ENCODE measurements around the gene PTGDS. TPM values are rescaled to one million over a fixed set of nuclear protein-coding genes. Genes with fewer than 3 reads are reported as not detected.
A peak's percentile ranks its signal among the peaks of the same experiment; 100 is the strongest.

PTGDS gene
- 172 TPM for polyA plus RNA-seq (2013, experiment 1 of 2)
- polyA plus RNA-seq (2013, experiment 2 of 2) = 175 TPM

DNA sequence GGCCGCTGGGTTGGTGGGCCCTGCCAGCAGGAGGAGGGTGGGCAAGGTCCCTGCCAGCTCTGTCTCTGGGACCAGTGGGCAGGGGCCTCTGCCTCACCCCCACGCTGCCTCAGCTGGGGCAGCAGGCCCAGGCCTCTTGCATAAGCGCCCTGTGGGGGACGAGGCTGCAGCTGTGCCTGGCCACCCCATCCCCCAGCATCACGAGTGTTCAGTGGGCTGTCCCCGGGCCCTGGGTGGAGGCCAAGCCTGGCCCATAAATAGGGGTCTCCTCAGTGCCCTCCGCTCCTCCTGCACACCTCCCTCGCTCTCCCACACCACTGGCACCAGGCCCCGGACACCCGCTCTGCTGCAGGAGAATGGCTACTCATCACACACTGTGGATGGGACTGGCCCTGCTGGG, at the start of gene PTGDS:
Gene PTGDS (plus strand): TSS at position 282 of the 400 bp plus-strand sequence. CDS start 75 bp downstream, at position 357.
- peaks cover 0 to 23% of the 10 kb centered on the region in 2 experiments for H3K27me3 ChIP-seq (ENCODE audit: control insufficient read depth in 1 of 2, insufficient read depth in 1 of 2, low read length in 2 of 2)
- no peaks in the 10 kb centered on the region for H3K9me3 ChIP-seq (ENCODE audit: control insufficient read depth, low read length)
- H3K27ac ChIP-seq (ENCODE audit: low read length, poor library complexity, severe bottlenecking) = no peak within 1 kb of the TSS
- no peak within 1 kb of the TSS for H2BK120ac ChIP-seq (ENCODE audit: low read depth, low read length)
- peak within 1 kb of the TSS in 1 of 2 experiments; percentile 23 for H2BK12ac ChIP-seq (ENCODE audit: low read length in 2 of 2)
- peak within 1 kb of the TSS in 1 of 2 experiments; percentile 1 for H3K23ac ChIP-seq (ENCODE audit: low read length in 2 of 2)
- peak within 1 kb of the TSS; percentile 88 for H4K8ac ChIP-seq (ENCODE audit: low read length)
- H2AK5ac ChIP-seq (ENCODE audit: low read length, severe bottlenecking) = peak within 1 kb of the TSS; percentile 47
- peaks cover 33% of the 10 kb centered on the region for H3K4me1 ChIP-seq (ENCODE audit: control insufficient read depth, insufficient read depth, low read depth, low read length)
- peak within 1 kb of the TSS; percentile 42 to 82 for H3K4ac ChIP-seq (ENCODE audit: low read depth in 1 of 2, low read length in 2 of 2)
- H2AFZ ChIP-seq (ENCODE audit: low read depth, low read length) = peak within 1 kb of the TSS; percentile 1
- peak within 1 kb of the TSS; percentile 59 for H3K4me2 ChIP-seq (ENCODE audit: low read length, poor library complexity, severe bottlenecking)
- H3K36me3 ChIP-seq (ENCODE audit: control insufficient read depth in 1 of 2, insufficient read depth in 2 of 2, low read depth in 1 of 2, low read length in 2 of 2) = peaks cover 0 to 4% of the 10 kb centered on the region in 2 experiments
- H3K4me3 ChIP-seq (ENCODE audit: insufficient read depth in 1 of 2, low read depth in 1 of 2, low read length in 2 of 2) = peak within 1 kb of the TSS; percentile 67 to 68
- H2BK15ac ChIP-seq (ENCODE audit: low read depth, poor library complexity, severe bottlenecking) = peak within 1 kb of the TSS; percentile 33
- H3K9ac ChIP-seq (ENCODE audit: low read length) = peak within 1 kb of the TSS; percentile 26
- peak; percentile 54 for DNase-seq
- no peaks in the 10 kb centered on the region for H3K79me1 ChIP-seq (replicated peaks; ENCODE audit: low read length, poor library complexity, severe bottlenecking)
- H3K14ac ChIP-seq (ENCODE audit: low read length in 2 of 2) = peak within 1 kb of the TSS in 1 of 2 experiments; percentile 72
- WGBS = 86% methylated on average over 10 of the region's 10 CpGs
- H3K18ac ChIP-seq (ENCODE audit: low read depth in 1 of 2, low read length in 2 of 2) = peak within 1 kb of the TSS; percentile 42 to 75
- H4K91ac ChIP-seq (ENCODE audit: low read length) = peak within 1 kb of the TSS; percentile 81
- H2BK5ac ChIP-seq (ENCODE audit: low read depth, low read length, poor library complexity, severe bottlenecking) = peak within 1 kb of the TSS; percentile 1

DNA sequence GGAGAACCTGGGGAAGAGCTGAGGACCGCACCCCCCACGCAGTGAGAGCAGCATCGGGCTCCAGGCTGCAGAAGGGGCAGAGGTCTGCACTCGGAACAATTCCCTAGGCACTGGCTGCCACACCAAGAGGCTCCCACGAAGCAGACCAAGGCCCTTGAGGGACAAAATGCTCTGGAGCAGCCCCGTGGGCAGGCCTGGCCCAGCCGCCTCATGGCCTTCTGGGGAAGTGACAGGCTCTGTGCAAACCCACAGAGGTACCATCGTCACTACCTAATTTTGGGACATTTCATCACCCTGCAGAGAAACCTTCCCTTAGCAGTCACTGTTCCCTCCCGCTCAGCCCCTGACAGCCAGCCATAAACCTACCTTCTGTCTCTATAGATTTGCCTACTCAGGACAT, 48.7 kb upstream of the PTGDS start:
- no peak overlapping the region for H4K8ac ChIP-seq (ENCODE audit: low read length)
- peaks cover 23 to 41% of the 10 kb centered on the region in 2 experiments for H3K36me3 ChIP-seq (ENCODE audit: control insufficient read depth in 1 of 2, insufficient read depth in 2 of 2, low read depth in 1 of 2, low read length in 2 of 2)
- DNase-seq = no peak
- H3K14ac ChIP-seq (ENCODE audit: low read length in 2 of 2) = no peak overlapping the region
- no peak overlapping the region for H2BK5ac ChIP-seq (ENCODE audit: low read depth, low read length, poor library complexity, severe bottlenecking)
- H2BK120ac ChIP-seq (ENCODE audit: low read depth, low read length) = no peak overlapping the region
- WGBS = 95% methylated on average over 9 of the region's 9 CpGs
- no peaks in the 10 kb centered on the region for H3K27me3 ChIP-seq (ENCODE audit: control insufficient read depth in 1 of 2, insufficient read depth in 1 of 2, low read length in 2 of 2)
- no peak overlapping the region for H3K23ac ChIP-seq (ENCODE audit: low read length in 2 of 2)
- H3K4me3 ChIP-seq (ENCODE audit: insufficient read depth in 1 of 2, low read depth in 1 of 2, low read length in 2 of 2) = no peak overlapping the region
- no peak overlapping the region for H3K9ac ChIP-seq (ENCODE audit: low read length)
- H3K27ac ChIP-seq (ENCODE audit: low read length, poor library complexity, severe bottlenecking) = no peak overlapping the region
- peaks cover 12% of the 10 kb centered on the region for H3K79me1 ChIP-seq (replicated peaks; ENCODE audit: low read length, poor library complexity, severe bottlenecking)
- no peak overlapping the region for H2AFZ ChIP-seq (ENCODE audit: low read depth, low read length)
- H3K4me1 ChIP-seq (ENCODE audit: control insufficient read depth, insufficient read depth, low read depth, low read length) = peaks cover 5% of the 10 kb centered on the region
- no peak overlapping the region for H3K4ac ChIP-seq (ENCODE audit: low read depth in 1 of 2, low read length in 2 of 2)
- H3K9me3 ChIP-seq (ENCODE audit: control insufficient read depth, low read length) = no peaks in the 10 kb centered on the region
- H2BK15ac ChIP-seq (ENCODE audit: low read depth, poor library complexity, severe bottlenecking) = no peak overlapping the region
- no peak overlapping the region for H2AK5ac ChIP-seq (ENCODE audit: low read length, severe bottlenecking)
- no peak overlapping the region for H2BK12ac ChIP-seq (ENCODE audit: low read length in 2 of 2)
- no peak overlapping the region for H4K91ac ChIP-seq (ENCODE audit: low read length)
- no peak overlapping the region for H3K18ac ChIP-seq (ENCODE audit: low read depth in 1 of 2, low read length in 2 of 2)
- H3K4me2 ChIP-seq (ENCODE audit: low read length, poor library complexity, severe bottlenecking) = no peak overlapping the region

DNA sequence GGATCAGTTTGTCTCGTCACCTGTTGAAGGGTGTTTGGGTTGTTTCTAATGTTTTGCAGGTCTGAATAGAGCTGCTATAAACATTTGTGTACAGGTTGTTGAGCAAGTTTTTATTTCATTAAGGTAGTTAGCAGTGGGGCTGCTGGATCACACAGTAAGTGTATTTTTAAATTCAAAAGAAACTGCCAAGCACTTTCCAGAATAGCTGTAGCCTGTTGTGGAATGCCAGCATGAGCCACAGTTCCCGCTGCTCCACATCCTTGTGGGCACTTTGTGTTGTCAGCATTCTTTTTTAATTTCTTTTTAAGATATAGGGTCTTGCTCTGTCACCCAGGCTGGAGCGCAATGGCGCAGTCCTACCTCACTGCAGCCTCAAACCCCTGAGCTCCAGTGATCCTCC, 47.3 kb upstream of the PTGDS start:
- H3K18ac ChIP-seq (ENCODE audit: low read depth in 1 of 2, low read length in 2 of 2) = no peak overlapping the region
- H2AFZ ChIP-seq (ENCODE audit: low read depth, low read length) = no peak overlapping the region
- no peak overlapping the region for H2BK5ac ChIP-seq (ENCODE audit: low read depth, low read length, poor library complexity, severe bottlenecking)
- no peak overlapping the region for H2BK12ac ChIP-seq (ENCODE audit: low read length in 2 of 2)
- H4K91ac ChIP-seq (ENCODE audit: low read length) = no peak overlapping the region
- H3K9ac ChIP-seq (ENCODE audit: low read length) = no peak overlapping the region
- no peak overlapping the region for H3K23ac ChIP-seq (ENCODE audit: low read length in 2 of 2)
- H3K9me3 ChIP-seq (ENCODE audit: control insufficient read depth, low read length) = no peaks in the 10 kb centered on the region
- H3K4me1 ChIP-seq (ENCODE audit: control insufficient read depth, insufficient read depth, low read depth, low read length) = peaks cover 3% of the 10 kb centered on the region
- 96% methylated on average over 4 of the region's 4 CpGs for WGBS
- no peak overlapping the region for H3K4ac ChIP-seq (ENCODE audit: low read depth in 1 of 2, low read length in 2 of 2)
- no peak overlapping the region for H2BK120ac ChIP-seq (ENCODE audit: low read depth, low read length)
- no peak overlapping the region for H3K4me2 ChIP-seq (ENCODE audit: low read length, poor library complexity, severe bottlenecking)
- no peaks in the 10 kb centered on the region for H3K27me3 ChIP-seq (ENCODE audit: control insufficient read depth in 1 of 2, insufficient read depth in 1 of 2, low read length in 2 of 2)
- no peak overlapping the region for H2BK15ac ChIP-seq (ENCODE audit: low read depth, poor library complexity, severe bottlenecking)
- peaks cover 18 to 35% of the 10 kb centered on the region in 2 experiments for H3K36me3 ChIP-seq (ENCODE audit: control insufficient read depth in 1 of 2, insufficient read depth in 2 of 2, low read depth in 1 of 2, low read length in 2 of 2)
- H3K79me1 ChIP-seq (replicated peaks; ENCODE audit: low read length, poor library complexity, severe bottlenecking) = peaks cover 13% of the 10 kb centered on the region
- H3K4me3 ChIP-seq (ENCODE audit: insufficient read depth in 1 of 2, low read depth in 1 of 2, low read length in 2 of 2) = no peak overlapping the region
- no peak overlapping the region for H3K27ac ChIP-seq (ENCODE audit: low read length, poor library complexity, severe bottlenecking)
- DNase-seq = no peak
- no peak overlapping the region for H3K14ac ChIP-seq (ENCODE audit: low read length in 2 of 2)
- H4K8ac ChIP-seq (ENCODE audit: low read length) = no peak overlapping the region
- no peak overlapping the region for H2AK5ac ChIP-seq (ENCODE audit: low read length, severe bottlenecking)

DNA sequence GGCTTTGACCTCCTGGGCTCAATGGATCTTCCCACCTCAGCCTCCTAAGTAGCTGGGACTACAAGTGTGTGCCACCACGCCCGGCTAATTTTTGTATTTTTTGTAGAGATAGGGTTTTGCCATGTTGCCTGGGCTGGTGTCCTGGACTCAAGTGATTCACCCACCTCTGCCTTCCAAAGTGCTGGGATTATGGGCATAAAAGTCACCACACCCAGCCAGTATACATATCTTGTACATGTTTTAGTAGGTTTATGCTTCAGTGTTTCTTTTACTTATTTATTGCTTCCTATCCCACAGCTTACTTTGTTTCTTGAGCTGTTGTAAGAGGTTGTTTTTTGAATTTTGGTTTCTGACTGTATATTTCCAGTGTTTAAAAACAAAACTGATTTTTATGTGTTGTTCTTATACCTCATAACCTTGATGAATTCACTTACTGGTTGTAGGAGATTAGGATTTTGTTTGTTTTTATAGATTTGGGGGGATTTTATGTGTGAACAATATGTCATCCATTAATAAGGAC, 45.6 kb upstream of the PTGDS start:
- Histone ChIP-seq H3K79me1 (replicated peaks; ENCODE audit: low read length, poor library complexity, severe bottlenecking) (peaks cover 11% of the 10 kb centered on the region), H4K8ac (ENCODE audit: low read length) (no peak overlapping the region), H2BK120ac (ENCODE audit: low read depth, low read length) (no peak overlapping the region), H3K4me1 (ENCODE audit: control insufficient read depth, insufficient read depth, low read depth, low read length) (peaks cover 3% of the 10 kb centered on the region), H3K4ac (ENCODE audit: low read depth in 1 of 2, low read length in 2 of 2) (no peak overlapping the region), H3K9me3 (ENCODE audit: control insufficient read depth, low read length) (no peaks in the 10 kb centered on the region), H3K9ac (ENCODE audit: low read length) (peak overlapping the region; percentile 11), H3K36me3 (ENCODE audit: control insufficient read depth in 1 of 2, insufficient read depth in 2 of 2, low read depth in 1 of 2, low read length in 2 of 2) (peaks cover 4 to 19% of the 10 kb centered on the region in 2 experiments), H2BK5ac (ENCODE audit: low read depth, low read length, poor library complexity, severe bottlenecking) (no peak overlapping the region), H3K14ac (ENCODE audit: low read length in 2 of 2) (no peak overlapping the region), H3K27ac (ENCODE audit: low read length, poor library complexity, severe bottlenecking) (no peak overlapping the region), H3K27me3 (ENCODE audit: control insufficient read depth in 1 of 2, insufficient read depth in 1 of 2, low read length in 2 of 2) (no peaks in the 10 kb centered on the region), H2AK5ac (ENCODE audit: low read length, severe bottlenecking) (no peak overlapping the region), H2AFZ (ENCODE audit: low read depth, low read length) (no peak overlapping the region), H3K4me2 (ENCODE audit: low read length, poor library complexity, severe bottlenecking) (no peak overlapping the region), H3K23ac (ENCODE audit: low read length in 2 of 2) (no peak overlapping the region), H3K18ac (ENCODE audit: low read depth in 1 of 2, low read length in 2 of 2) (no peak overlapping the region), H4K91ac (ENCODE audit: low read length) (no peak overlapping the region), H3K4me3 (ENCODE audit: insufficient read depth in 1 of 2, low read depth in 1 of 2, low read length in 2 of 2) (no peak overlapping the region), H2BK15ac (ENCODE audit: low read depth, poor library complexity, severe bottlenecking) (no peak overlapping the region), H2BK12ac (ENCODE audit: low read length in 2 of 2) (no peak overlapping the region)
- WGBS = no CpG with 5 or more reads among the region's 2 CpGs
- no peak for DNase-seq

Measured in mesenchymal stem cell (in vitro differentiated cells and primary cell).